HepG2 (cell line): ENCODE results near the gene LCN2. TPM values are rescaled to one million over a fixed set of nuclear protein-coding genes. Genes with fewer than 3 reads are reported as not detected.

Experiments used
- AKAP8 ChIP-seq: sonication (generic); formaldehyde crosslinking; IDR thresholded peaks from 2 replicates; pipeline ENCODE4 v1.5.1; 2020; ENCODE audit warnings: mild to moderate bottlenecking, missing genetic modification reagents
- CENPT ChIP-seq: sonication (generic); formaldehyde crosslinking; IDR thresholded peaks from 2 replicates; pipeline ENCODE4 v1.8.0; 2022; ENCODE audit warnings: low read depth, mild to moderate bottlenecking, moderate library complexity, missing genetic modification reagents
- EED ChIP-seq: sonication (generic); formaldehyde crosslinking; IDR thresholded peaks from 2 replicates; pipeline ENCODE4 v1.5.0; 2020; ENCODE audit warnings: mild to moderate bottlenecking, missing genetic modification reagents
- ELF4 ChIP-seq: sonication (generic); formaldehyde crosslinking; IDR thresholded peaks from 2 replicates; pipeline ENCODE4 v1.5.0; 2020; ENCODE audit warnings: missing genetic modification reagents, mild to moderate bottlenecking, moderate library complexity, borderline replicate concordance
- EZH2 ChIP-seq: conservative IDR thresholded peaks from 2 replicates; pipeline ENCODE4 v1.6.1; 2012; ENCODE audit warnings: mild to moderate bottlenecking, low read depth, low read length, moderate library complexity
- HNRNPL ChIP-seq: fragments of 200-400 bp; formaldehyde crosslinking; IDR thresholded peaks from 2 replicates; pipeline ENCODE4 v1.6.1; 2017; ENCODE audit warnings: mild to moderate bottlenecking, low read depth, low read length
- HOXA9 ChIP-seq: sonication (generic); formaldehyde crosslinking; IDR thresholded peaks from 2 replicates; pipeline ENCODE4 v1.8.1; 2022; ENCODE audit warnings: missing genetic modification reagents, mild to moderate bottlenecking, moderate library complexity, borderline replicate concordance
- MBNL3 ChIP-seq: fragments of 250-450 bp; sonication (Bioruptor Pico); conservative IDR thresholded peaks from 2 replicates; pipeline ENCODE4 v1.8.0; 2022; ENCODE audit warnings: mild to moderate bottlenecking, inconsistent platforms
- NFYB ChIP-seq: sonication (generic); formaldehyde crosslinking; IDR thresholded peaks from 2 replicates; pipeline ENCODE4 v1.4.0; 2020; ENCODE audit warnings: missing genetic modification reagents
- NFYC ChIP-seq: IDR thresholded peaks from 2 replicates; pipeline ENCODE4 v1.6.1; 2016; ENCODE audit warnings: missing genetic modification reagents, missing compliant biosample characterization
- PRMT3 ChIP-seq: sonication (generic); formaldehyde crosslinking; IDR thresholded peaks from 2 replicates; pipeline ENCODE4 v1.8.1; 2022; ENCODE audit warnings: low read depth, mild to moderate bottlenecking, moderate library complexity, missing genetic modification reagents, borderline replicate concordance
- SPEN ChIP-seq: sonication (generic); formaldehyde crosslinking; IDR thresholded peaks from 2 replicates; pipeline ENCODE4 v1.5.1; 2020; ENCODE audit warnings: low read depth, mild to moderate bottlenecking, missing genetic modification reagents
- SYNCRIP ChIP-seq: fragments of 200-400 bp; formaldehyde crosslinking; IDR thresholded peaks from 2 replicates; pipeline ENCODE4 v1.6.1; 2018; ENCODE audit warnings: mild to moderate bottlenecking, low read depth, low read length; ENCODE audit not compliant: insufficient read depth
- XBP1 ChIP-seq: sonication (generic); formaldehyde crosslinking; IDR thresholded peaks from 2 replicates; pipeline ENCODE4 v1.5.0; 2020; ENCODE audit warnings: missing genetic modification reagents
- ZBTB21 ChIP-seq: sonication (generic); formaldehyde crosslinking; IDR thresholded peaks from 2 replicates; pipeline ENCODE4 v1.4.0; 2020; ENCODE audit warnings: missing genetic modification reagents
- ZNF256 ChIP-seq: sonication (generic); formaldehyde crosslinking; conservative IDR thresholded peaks from 2 replicates; pipeline ENCODE4 v1.4.0; 2020; ENCODE audit warnings: missing genetic modification reagents
- ZNF263 ChIP-seq: sonication (generic); formaldehyde crosslinking; IDR thresholded peaks from 2 replicates; pipeline ENCODE4 v1.4.0; 2020; ENCODE audit warnings: missing genetic modification reagents
- ZNF558 ChIP-seq: sonication (generic); formaldehyde crosslinking; IDR thresholded peaks from 2 replicates; pipeline ENCODE4 v1.9.0; 2022; ENCODE audit warnings: mild to moderate bottlenecking, missing genetic modification reagents, borderline replicate concordance
- ZNF749 ChIP-seq: sonication (generic); formaldehyde crosslinking; IDR thresholded peaks from 2 replicates; pipeline ENCODE4 v1.8.0; 2022; ENCODE audit warnings: mild to moderate bottlenecking, missing genetic modification reagents, moderate library complexity, borderline replicate concordance
- polyA plus RNA-seq, 8 experiments: library from polyadenylated mRNA; depleted of rRNA in 3 of 8; stranded (reverse) in 7 of 8; unstranded in 1 of 8; fragments of >200 nt; fragmentation: Illumina TruSeq in 4 of 8; extraction: Trizol in 4 of 8; gene quantifications; 2 replicates each; pipeline versions ENCODE4 v1.2.1 to v1.2.3, GENCODE V29; 2011 to 2016; ENCODE audit warnings: low read depth in 4 of 8, missing spikeins in 1 of 8, mixed read lengths in 1 of 8; ENCODE audit not compliant: insufficient read depth in 1 of 8
- total RNA-seq, 5 experiments: library from RNA; depleted of rRNA; stranded (reverse); fragments of >200 nt; fragmentation: Illumina TruSeq; extraction: Trizol; gene quantifications; 2 replicates each; pipeline ENCODE4 v1.2.3, GENCODE V29; 2016; ENCODE audit warnings: low read depth in 1 of 5
- TF ChIP-seq, protein P1 (sequence below): sonication (generic); formaldehyde crosslinking; IDR thresholded peaks from 2 replicates; pipeline ENCODE4 v1.4.0; 2020; ENCODE audit warnings: mild to moderate bottlenecking, missing genetic modification reagents
- TF ChIP-seq, protein P2 (sequence below): sonication (generic); formaldehyde crosslinking; IDR thresholded peaks from 2 replicates; pipeline ENCODE4 v1.4.0; 2020; ENCODE audit warnings: missing genetic modification reagents, borderline replicate concordance
- TF ChIP-seq, protein P3 (sequence below): sonication (generic); formaldehyde crosslinking; IDR thresholded peaks from 2 replicates; pipeline ENCODE4 v1.5.0; 2020; ENCODE audit warnings: mild to moderate bottlenecking, low read depth, missing genetic modification reagents, borderline replicate concordance

Gene LCN2
- total and polyA plus RNA-seq, 2 of the 13 experiments (the other 11 are each of a cell fraction or from before 2014, with no cell fraction given), result 0.38 to 1.4 TPM

DNA sequence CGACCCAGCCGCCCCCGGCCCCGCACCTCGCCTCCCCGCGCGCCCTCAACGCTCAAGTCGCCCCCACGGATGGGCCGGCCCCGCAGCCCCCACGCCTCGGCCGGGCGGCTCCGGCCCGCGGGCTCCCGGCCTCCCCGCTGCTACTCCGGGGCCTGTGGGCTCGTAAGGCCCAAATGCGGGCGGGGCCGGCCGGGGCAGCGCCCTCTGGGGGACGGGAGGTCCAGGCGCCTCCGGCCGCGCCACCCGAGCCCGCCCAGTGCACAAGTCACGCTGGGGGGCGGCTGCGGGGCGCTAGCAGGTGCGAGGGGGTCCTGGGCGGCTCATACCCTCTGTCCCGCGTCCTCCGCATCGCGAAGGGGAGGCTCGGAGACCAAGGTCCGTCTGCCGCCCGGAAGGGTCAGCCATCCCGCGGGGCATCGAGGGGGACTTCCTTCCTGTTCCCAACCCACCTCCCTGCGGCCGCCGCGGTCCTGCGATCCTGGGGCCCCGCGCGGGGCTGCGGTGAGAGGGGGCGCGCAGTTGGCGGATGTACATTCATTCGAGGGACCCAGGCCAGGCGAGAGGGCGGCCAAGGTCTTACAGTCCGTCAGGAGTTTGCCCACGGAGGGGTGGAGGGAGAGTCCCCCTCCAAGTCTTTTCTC, 42.3 kb downstream of the LCN2 start, which contains the start of gene CIZ1 (continued):
- TF ChIP-seq, protein P1, sequence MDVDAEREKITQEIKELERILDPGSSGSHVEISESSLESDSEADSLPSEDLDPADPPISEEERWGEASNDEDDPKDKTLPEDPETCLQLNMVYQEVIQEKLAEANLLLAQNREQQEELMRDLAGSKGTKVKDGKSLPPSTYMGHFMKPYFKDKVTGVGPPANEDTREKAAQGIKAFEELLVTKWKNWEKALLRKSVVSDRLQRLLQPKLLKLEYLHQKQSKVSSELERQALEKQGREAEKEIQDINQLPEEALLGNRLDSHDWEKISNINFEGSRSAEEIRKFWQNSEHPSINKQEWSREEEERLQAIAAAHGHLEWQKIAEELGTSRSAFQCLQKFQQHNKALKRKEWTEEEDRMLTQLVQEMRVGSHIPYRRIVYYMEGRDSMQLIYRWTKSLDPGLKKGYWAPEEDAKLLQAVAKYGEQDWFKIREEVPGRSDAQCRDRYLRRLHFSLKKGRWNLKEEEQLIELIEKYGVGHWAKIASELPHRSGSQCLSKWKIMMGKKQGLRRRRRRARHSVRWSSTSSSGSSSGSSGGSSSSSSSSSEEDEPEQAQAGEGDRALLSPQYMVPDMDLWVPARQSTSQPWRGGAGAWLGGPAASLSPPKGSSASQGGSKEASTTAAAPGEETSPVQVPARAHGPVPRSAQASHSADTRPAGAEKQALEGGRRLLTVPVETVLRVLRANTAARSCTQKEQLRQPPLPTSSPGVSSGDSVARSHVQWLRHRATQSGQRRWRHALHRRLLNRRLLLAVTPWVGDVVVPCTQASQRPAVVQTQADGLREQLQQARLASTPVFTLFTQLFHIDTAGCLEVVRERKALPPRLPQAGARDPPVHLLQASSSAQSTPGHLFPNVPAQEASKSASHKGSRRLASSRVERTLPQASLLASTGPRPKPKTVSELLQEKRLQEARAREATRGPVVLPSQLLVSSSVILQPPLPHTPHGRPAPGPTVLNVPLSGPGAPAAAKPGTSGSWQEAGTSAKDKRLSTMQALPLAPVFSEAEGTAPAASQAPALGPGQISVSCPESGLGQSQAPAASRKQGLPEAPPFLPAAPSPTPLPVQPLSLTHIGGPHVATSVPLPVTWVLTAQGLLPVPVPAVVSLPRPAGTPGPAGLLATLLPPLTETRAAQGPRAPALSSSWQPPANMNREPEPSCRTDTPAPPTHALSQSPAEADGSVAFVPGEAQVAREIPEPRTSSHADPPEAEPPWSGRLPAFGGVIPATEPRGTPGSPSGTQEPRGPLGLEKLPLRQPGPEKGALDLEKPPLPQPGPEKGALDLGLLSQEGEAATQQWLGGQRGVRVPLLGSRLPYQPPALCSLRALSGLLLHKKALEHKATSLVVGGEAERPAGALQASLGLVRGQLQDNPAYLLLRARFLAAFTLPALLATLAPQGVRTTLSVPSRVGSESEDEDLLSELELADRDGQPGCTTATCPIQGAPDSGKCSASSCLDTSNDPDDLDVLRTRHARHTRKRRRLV (CRISPR knock-in tag), result no peak
- TF ChIP-seq PRMT3 (CRISPR knock-in tag) (0 out of 2 replicates have a peak, but pooled peaks have one; percentile 65), SYNCRIP (no peak), ZNF263 (CRISPR knock-in tag) (no peak; the same call in 1 of the 2 replicates), ZNF749 (no peak), EED (CRISPR knock-in tag) (no peak), ZNF558 (CRISPR knock-in tag) (peak; percentile 91; the same call in 1 of the 2 replicates), AKAP8 (peak; percentile 66; the same call in 1 of the 2 replicates), EZH2 (no peak), XBP1 (no peak), CENPT (CRISPR knock-in tag) (no peak), MBNL3 (CRISPR knock-in tag) (no peak), ZBTB21 (no peak), NFYC (CRISPR knock-in tag) (no peak), HNRNPL (0 out of 2 replicates have a peak, but pooled peaks have one; percentile 20), NFYB (no peak), SPEN (CRISPR knock-in tag) (peak; percentile 97), ELF4 (no peak), HOXA9 (CRISPR knock-in tag) (0 out of 2 replicates have a peak, but pooled peaks have one; percentile 17), ZNF256 (no peak)
- TF ChIP-seq, protein P2, sequence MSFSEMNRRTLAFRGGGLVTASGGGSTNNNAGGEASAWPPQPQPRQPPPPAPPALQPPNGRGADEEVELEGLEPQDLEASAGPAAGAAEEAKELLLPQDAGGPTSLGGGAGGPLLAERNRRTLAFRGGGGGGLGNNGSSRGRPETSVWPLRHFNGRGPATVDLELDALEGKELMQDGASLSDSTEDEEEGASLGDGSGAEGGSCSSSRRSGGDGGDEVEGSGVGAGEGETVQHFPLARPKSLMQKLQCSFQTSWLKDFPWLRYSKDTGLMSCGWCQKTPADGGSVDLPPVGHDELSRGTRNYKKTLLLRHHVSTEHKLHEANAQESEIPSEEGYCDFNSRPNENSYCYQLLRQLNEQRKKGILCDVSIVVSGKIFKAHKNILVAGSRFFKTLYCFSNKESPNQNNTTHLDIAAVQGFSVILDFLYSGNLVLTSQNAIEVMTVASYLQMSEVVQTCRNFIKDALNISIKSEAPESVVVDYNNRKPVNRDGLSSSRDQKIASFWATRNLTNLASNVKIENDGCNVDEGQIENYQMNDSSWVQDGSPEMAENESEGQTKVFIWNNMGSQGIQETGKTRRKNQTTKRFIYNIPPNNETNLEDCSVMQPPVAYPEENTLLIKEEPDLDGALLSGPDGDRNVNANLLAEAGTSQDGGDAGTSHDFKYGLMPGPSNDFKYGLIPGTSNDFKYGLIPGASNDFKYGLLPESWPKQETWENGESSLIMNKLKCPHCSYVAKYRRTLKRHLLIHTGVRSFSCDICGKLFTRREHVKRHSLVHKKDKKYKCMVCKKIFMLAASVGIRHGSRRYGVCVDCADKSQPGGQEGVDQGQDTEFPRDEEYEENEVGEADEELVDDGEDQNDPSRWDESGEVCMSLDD (CRISPR knock-in tag), result peak; percentile 79
- TF ChIP-seq, protein P3, sequence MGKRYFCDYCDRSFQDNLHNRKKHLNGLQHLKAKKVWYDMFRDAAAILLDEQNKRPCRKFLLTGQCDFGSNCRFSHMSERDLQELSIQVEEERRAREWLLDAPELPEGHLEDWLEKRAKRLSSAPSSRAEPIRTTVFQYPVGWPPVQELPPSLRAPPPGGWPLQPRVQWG (CRISPR knock-in tag), result no peak
